HepG2 (cell line): ENCODE results near the gene CYBC1. TPM values are rescaled to one million over a fixed set of nuclear protein-coding genes. Genes with fewer than 3 reads are reported as not detected.
A peak's percentile ranks its signal among the peaks of the same experiment; 100 is the strongest.

Experiments
- FOXJ3 ChIP-seq: sonication (generic); formaldehyde crosslinking; IDR thresholded peaks from 2 replicates; pipeline ENCODE4 v1.4.0; 2020; ENCODE audit warnings: missing genetic modification reagents, mild to moderate bottlenecking, borderline replicate concordance
- KLF12 ChIP-seq: sonication (generic); formaldehyde crosslinking; IDR thresholded peaks from 2 replicates; pipeline ENCODE4 v1.4.0; 2020; ENCODE audit warnings: missing genetic modification reagents, borderline replicate concordance
- PTBP1 ChIP-seq: fragments of 200-400 bp; formaldehyde crosslinking; IDR thresholded peaks from 2 replicates; pipeline ENCODE4 v1.6.1; 2018; ENCODE audit warnings: low read length, low read depth; ENCODE audit not compliant: poor library complexity, severe bottlenecking
- SRSF9 ChIP-seq: fragments of 200-400 bp; formaldehyde crosslinking; IDR thresholded peaks from 2 replicates; pipeline ENCODE4 v1.6.1; 2018; ENCODE audit warnings: borderline replicate concordance, mild to moderate bottlenecking, low read depth, low read length; ENCODE audit not compliant: insufficient read depth, poor library complexity, severe bottlenecking
- TP53 ChIP-seq: sonication (generic); formaldehyde crosslinking; conservative IDR thresholded peaks from 2 replicates; pipeline ENCODE4 v1.4.0; 2020; ENCODE audit warnings: missing genetic modification reagents
- ZNF17 ChIP-seq: sonication (generic); formaldehyde crosslinking; IDR thresholded peaks from 2 replicates; pipeline ENCODE4 v1.5.0; 2020; ENCODE audit warnings: mild to moderate bottlenecking, missing genetic modification reagents
- ZNF274 ChIP-seq: sonication (generic); formaldehyde crosslinking; IDR thresholded peaks from 2 replicates; pipeline ENCODE4 v1.5.1; 2020; ENCODE audit warnings: mild to moderate bottlenecking, missing genetic modification reagents
- ZNF850 ChIP-seq: sonication (generic); formaldehyde crosslinking; conservative IDR thresholded peaks from 2 replicates; pipeline ENCODE4 v1.9.0; 2021; ENCODE audit warnings: mild to moderate bottlenecking, missing genetic modification reagents
- ZNF891 ChIP-seq: sonication (generic); formaldehyde crosslinking; IDR thresholded peaks from 2 replicates; pipeline ENCODE4 v1.5.0; 2020; ENCODE audit warnings: mild to moderate bottlenecking, missing genetic modification reagents
- polyA plus RNA-seq, 8 experiments: library from polyadenylated mRNA; depleted of rRNA in 3 of 8; stranded (reverse) in 7 of 8; unstranded in 1 of 8; fragments of >200 nt; fragmentation: Illumina TruSeq in 4 of 8; extraction: Trizol in 4 of 8; gene quantifications; 2 replicates each; pipeline versions ENCODE4 v1.2.1 to v1.2.3, GENCODE V29; 2011 to 2016; ENCODE audit warnings: low read depth in 4 of 8, missing spikeins in 1 of 8, mixed read lengths in 1 of 8; ENCODE audit not compliant: insufficient read depth in 1 of 8
- total RNA-seq, 5 experiments: library from RNA; depleted of rRNA; stranded (reverse); fragments of >200 nt; fragmentation: Illumina TruSeq; extraction: Trizol; gene quantifications; 2 replicates each; pipeline ENCODE4 v1.2.3, GENCODE V29; 2016; ENCODE audit warnings: low read depth in 1 of 5
- TF ChIP-seq, protein P1 (sequence below): sonication (generic); formaldehyde crosslinking; IDR thresholded peaks from 2 replicates; pipeline ENCODE4 v1.5.1; 2020; ENCODE audit warnings: mild to moderate bottlenecking, missing genetic modification reagents, borderline replicate concordance
- TF ChIP-seq, protein P2 (sequence below): sonication (generic); formaldehyde crosslinking; IDR thresholded peaks from 2 replicates; pipeline ENCODE4 v1.5.0; 2020; ENCODE audit warnings: mild to moderate bottlenecking, missing genetic modification reagents, moderate library complexity
- TF ChIP-seq, protein P3 (sequence below): sonication (generic); formaldehyde crosslinking; IDR thresholded peaks from 2 replicates; pipeline ENCODE4 v1.4.0; 2020; ENCODE audit warnings: missing genetic modification reagents, borderline replicate concordance

The CYBC1 gene
- total and polyA plus RNA-seq, 2 of the 13 experiments (the other 11 are each of a cell fraction or from before 2014, with no cell fraction given), result 43.4 to 44.1 TPM

DNA sequence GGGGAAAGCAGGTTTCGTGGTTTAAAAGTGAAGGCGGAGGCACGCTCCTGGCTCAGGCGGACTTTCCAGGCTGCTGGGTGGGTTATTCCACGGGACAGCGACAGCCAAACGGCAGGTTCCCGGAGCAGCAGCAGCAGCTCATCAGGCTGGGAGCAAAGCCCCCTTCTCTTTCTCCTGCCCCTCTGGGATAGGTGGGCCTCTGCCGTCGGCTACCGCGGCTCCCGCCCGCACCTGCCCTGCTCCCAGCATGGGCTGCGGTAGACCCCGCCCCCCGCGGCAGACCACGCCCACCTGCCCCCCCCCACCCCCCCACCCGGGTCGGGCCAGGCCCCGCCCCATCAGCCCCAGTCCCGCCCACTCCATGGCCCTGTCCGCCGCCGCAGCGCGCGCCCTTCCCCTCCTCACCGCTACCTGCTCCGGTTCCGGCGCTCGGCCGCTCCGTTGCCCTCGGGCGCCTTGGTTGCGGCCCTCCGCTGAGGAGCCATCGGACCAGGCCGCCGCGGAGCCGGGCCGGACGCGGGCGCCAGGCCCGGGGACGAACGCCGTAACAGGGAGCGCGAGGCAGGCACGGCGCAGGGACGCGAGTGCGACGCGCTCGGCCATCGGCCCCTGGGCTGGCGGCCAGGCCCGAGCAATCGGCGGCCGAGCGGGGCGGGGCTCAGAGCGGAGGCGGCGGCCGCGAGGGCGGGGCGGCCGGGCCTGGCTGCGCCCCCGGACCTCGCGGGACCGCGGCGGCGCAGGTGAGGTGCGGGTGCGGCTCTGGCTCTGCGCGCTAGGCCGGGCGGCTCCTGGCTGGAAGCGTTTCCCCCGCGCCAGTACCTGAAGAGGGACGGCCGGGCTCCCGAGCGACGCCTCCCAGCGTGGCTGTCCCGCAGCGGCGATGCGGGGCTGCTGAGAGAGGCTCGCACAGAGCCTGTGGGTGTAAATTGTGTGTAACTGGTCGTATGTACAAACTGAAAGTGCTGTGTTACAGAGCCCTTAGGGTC lies 32.3 kb downstream of the CYBC1 start, which contains the start of the genes HEXD and OGFOD3 (continued):
- TF ChIP-seq, protein P1, sequence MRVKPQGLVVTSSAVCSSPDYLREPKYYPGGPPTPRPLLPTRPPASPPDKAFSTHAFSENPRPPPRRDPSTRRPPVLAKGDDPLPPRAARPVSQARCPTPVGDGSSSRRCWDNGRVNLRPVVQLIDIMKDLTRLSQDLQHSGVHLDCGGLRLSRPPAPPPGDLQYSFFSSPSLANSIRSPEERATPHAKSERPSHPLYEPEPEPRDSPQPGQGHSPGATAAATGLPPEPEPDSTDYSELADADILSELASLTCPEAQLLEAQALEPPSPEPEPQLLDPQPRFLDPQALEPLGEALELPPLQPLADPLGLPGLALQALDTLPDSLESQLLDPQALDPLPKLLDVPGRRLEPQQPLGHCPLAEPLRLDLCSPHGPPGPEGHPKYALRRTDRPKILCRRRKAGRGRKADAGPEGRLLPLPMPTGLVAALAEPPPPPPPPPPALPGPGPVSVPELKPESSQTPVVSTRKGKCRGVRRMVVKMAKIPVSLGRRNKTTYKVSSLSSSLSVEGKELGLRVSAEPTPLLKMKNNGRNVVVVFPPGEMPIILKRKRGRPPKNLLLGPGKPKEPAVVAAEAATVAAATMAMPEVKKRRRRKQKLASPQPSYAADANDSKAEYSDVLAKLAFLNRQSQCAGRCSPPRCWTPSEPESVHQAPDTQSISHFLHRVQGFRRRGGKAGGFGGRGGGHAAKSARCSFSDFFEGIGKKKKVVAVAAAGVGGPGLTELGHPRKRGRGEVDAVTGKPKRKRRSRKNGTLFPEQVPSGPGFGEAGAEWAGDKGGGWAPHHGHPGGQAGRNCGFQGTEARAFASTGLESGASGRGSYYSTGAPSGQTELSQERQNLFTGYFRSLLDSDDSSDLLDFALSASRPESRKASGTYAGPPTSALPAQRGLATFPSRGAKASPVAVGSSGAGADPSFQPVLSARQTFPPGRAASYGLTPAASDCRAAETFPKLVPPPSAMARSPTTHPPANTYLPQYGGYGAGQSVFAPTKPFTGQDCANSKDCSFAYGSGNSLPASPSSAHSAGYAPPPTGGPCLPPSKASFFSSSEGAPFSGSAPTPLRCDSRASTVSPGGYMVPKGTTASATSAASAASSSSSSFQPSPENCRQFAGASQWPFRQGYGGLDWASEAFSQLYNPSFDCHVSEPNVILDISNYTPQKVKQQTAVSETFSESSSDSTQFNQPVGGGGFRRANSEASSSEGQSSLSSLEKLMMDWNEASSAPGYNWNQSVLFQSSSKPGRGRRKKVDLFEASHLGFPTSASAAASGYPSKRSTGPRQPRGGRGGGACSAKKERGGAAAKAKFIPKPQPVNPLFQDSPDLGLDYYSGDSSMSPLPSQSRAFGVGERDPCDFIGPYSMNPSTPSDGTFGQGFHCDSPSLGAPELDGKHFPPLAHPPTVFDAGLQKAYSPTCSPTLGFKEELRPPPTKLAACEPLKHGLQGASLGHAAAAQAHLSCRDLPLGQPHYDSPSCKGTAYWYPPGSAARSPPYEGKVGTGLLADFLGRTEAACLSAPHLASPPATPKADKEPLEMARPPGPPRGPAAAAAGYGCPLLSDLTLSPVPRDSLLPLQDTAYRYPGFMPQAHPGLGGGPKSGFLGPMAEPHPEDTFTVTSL (CRISPR knock-in tag), result no peak
- TF ChIP-seq FOXJ3 (CRISPR knock-in tag) (no peak), SRSF9 (no peak), ZNF17 (no peak), PTBP1 (no peak), ZNF850 (0 out of 2 replicates have a peak, but pooled peaks have one; percentile 25), TP53 (CRISPR knock-in tag) (no peak), KLF12 (CRISPR knock-in tag) (peak; percentile 99), ZNF891 (peak; percentile 3; the same call in 1 of the 2 replicates), ZNF274 (CRISPR knock-in tag) (0 out of 2 replicates have a peak, but pooled peaks have one; percentile 90)
- TF ChIP-seq, protein P2, sequence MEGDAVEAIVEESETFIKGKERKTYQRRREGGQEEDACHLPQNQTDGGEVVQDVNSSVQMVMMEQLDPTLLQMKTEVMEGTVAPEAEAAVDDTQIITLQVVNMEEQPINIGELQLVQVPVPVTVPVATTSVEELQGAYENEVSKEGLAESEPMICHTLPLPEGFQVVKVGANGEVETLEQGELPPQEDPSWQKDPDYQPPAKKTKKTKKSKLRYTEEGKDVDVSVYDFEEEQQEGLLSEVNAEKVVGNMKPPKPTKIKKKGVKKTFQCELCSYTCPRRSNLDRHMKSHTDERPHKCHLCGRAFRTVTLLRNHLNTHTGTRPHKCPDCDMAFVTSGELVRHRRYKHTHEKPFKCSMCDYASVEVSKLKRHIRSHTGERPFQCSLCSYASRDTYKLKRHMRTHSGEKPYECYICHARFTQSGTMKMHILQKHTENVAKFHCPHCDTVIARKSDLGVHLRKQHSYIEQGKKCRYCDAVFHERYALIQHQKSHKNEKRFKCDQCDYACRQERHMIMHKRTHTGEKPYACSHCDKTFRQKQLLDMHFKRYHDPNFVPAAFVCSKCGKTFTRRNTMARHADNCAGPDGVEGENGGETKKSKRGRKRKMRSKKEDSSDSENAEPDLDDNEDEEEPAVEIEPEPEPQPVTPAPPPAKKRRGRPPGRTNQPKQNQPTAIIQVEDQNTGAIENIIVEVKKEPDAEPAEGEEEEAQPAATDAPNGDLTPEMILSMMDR (CRISPR knock-in tag), result peak; percentile 18; the same call in 1 of the 2 replicates
- TF ChIP-seq, protein P3, sequence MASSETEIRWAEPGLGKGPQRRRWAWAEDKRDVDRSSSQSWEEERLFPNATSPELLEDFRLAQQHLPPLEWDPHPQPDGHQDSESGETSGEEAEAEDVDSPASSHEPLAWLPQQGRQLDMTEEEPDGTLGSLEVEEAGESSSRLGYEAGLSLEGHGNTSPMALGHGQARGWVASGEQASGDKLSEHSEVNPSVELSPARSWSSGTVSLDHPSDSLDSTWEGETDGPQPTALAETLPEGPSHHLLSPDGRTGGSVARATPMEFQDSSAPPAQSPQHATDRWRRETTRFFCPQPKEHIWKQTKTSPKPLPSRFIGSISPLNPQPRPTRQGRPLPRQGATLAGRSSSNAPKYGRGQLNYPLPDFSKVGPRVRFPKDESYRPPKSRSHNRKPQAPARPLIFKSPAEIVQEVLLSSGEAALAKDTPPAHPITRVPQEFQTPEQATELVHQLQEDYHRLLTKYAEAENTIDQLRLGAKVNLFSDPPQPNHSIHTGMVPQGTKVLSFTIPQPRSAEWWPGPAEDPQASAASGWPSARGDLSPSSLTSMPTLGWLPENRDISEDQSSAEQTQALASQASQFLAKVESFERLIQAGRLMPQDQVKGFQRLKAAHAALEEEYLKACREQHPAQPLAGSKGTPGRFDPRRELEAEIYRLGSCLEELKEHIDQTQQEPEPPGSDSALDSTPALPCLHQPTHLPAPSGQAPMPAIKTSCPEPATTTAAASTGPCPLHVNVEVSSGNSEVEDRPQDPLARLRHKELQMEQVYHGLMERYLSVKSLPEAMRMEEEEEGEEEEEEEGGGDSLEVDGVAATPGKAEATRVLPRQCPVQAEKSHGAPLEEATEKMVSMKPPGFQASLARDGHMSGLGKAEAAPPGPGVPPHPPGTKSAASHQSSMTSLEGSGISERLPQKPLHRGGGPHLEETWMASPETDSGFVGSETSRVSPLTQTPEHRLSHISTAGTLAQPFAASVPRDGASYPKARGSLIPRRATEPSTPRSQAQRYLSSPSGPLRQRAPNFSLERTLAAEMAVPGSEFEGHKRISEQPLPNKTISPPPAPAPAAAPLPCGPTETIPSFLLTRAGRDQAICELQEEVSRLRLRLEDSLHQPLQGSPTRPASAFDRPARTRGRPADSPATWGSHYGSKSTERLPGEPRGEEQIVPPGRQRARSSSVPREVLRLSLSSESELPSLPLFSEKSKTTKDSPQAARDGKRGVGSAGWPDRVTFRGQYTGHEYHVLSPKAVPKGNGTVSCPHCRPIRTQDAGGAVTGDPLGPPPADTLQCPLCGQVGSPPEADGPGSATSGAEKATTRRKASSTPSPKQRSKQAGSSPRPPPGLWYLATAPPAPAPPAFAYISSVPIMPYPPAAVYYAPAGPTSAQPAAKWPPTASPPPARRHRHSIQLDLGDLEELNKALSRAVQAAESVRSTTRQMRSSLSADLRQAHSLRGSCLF (CRISPR knock-in tag), result no peak
